Activated B cell treated with CpG ODN at 0.5 μM for 24 hours (primary cell): ENCODE data around the gene FLRT2. TPM values are rescaled to one million over a fixed set of nuclear protein-coding genes. Genes with fewer than 3 reads are reported as not detected.

Source experiments
- ATAC-seq: fragments of 200-7000 bp; cut with Tn5 transposase; one replicate; pipeline ENCODE4 v1.10.0; 2021; ENCODE audit warnings: low read depth, mild to moderate bottlenecking, moderate library complexity
- CTCF ChIA-PET: fragments of 350-600 bp; sonication (Branson Sonifier 250); formaldehyde crosslinking; loops from one replicate; lab custom pipeline; 2021; ENCODE audit warnings: antibody characterized with exemption; lab: Charles Lee
- POLR2A ChIA-PET: fragments of 350-600 bp; sonication (Branson Sonifier 250); formaldehyde crosslinking; loops from one replicate; lab custom pipeline; 2021; ENCODE audit warnings: antibody characterized with exemption; lab: Charles Lee
- DNase-seq: peaks from one replicate; pipeline ENCODE4 v3.0.0; 2022
- H3K27ac Mint-ChIP-seq: one replicate; pipeline ENCODE4 v1.8.0; 2020; ENCODE audit warnings: mixed read lengths
- H3K27me3 Mint-ChIP-seq: one replicate; pipeline ENCODE4 v1.8.0; 2021; ENCODE audit warnings: mixed read lengths
- H3K36me3 Mint-ChIP-seq: one replicate; pipeline ENCODE4 v1.8.0; 2021; ENCODE audit warnings: low read depth, mixed read lengths
- H3K4me1 Mint-ChIP-seq: one replicate; pipeline ENCODE4 v1.8.0; 2021; ENCODE audit warnings: mixed read lengths
- H3K4me3 Mint-ChIP-seq: one replicate; pipeline ENCODE4 v1.8.0; 2020; ENCODE audit warnings: mild to moderate bottlenecking, mixed read lengths
- H3K9me3 Mint-ChIP-seq: one replicate; pipeline ENCODE4 v1.8.0; 2020; ENCODE audit warnings: mixed read lengths
- CTCF ChIP-seq: fragments of 200-600 bp; IDR thresholded peaks from one replicate; pipeline ENCODE4 v1.8.0; 2022; ENCODE audit warnings: antibody characterized with exemption, mild to moderate bottlenecking
- intact Hi-C: fragments of 100-400 bp; cut with micrococcal nuclease; formaldehyde crosslinking; loops from one replicate; pipeline ENCODE4 v1.15.1; 2024
- total RNA-seq: library from RNA; stranded (reverse); gene quantifications from 2 replicates; pipeline ENCODE4 v1.2.3, GENCODE V29; 2022

FLRT2 gene
- total RNA-seq, 1 donor from 2014 or later = not detected

- intact Hi-C loops = no loop called here
- Mint-ChIP-seq H3K27me3 (no peaks in the 10 kb centered on the region), H3K9me3 (no peaks in the 10 kb centered on the region), H3K4me1 (no peaks in the 10 kb centered on the region), H3K36me3 (no peaks in the 10 kb centered on the region), H3K4me3 (no peak overlapping the region), H3K27ac (no peak overlapping the region)
- DNase-seq (no peak), ATAC-seq (no peak)
- ChIA-PET POLR2A (no interaction called here), CTCF (no interaction called here)
- no peak for TF ChIP-seq CTCF
These were observed 123.1 kb downstream of the FLRT2 start for GRCh38 chr14:85653029-85653428.

GRCh38 chr14:85660243-85660922, 130.4 kb downstream of the FLRT2 start:
- no peaks in the 10 kb centered on the region for H3K9me3 Mint-ChIP-seq
- DNase-seq (no peak), ATAC-seq (no peak)
- H3K36me3 Mint-ChIP-seq = no peaks in the 10 kb centered on the region
- no peaks in the 10 kb centered on the region for H3K27me3 Mint-ChIP-seq
- ChIA-PET POLR2A (no interaction called here), CTCF (no interaction called here)
- no peak for TF ChIP-seq CTCF
- intact Hi-C loops = no loop called here
- no peak overlapping the region for H3K4me3 Mint-ChIP-seq
- no peaks in the 10 kb centered on the region for H3K4me1 Mint-ChIP-seq
- no peak overlapping the region for H3K27ac Mint-ChIP-seq

GRCh38 chr14:85662096-85662495, 132.2 kb downstream of the FLRT2 start:
- no peaks in the 10 kb centered on the region for H3K36me3 Mint-ChIP-seq
- POLR2A ChIA-PET = no interaction called here
- no peak for DNase-seq
- no peaks in the 10 kb centered on the region for H3K4me1 Mint-ChIP-seq
- intact Hi-C loops = no loop called here
- no peaks in the 10 kb centered on the region for H3K27me3 Mint-ChIP-seq
- H3K4me3 Mint-ChIP-seq = no peak overlapping the region
- H3K27ac Mint-ChIP-seq = no peak overlapping the region
- no peak for TF ChIP-seq CTCF
- CTCF ChIA-PET = no interaction called here
- ATAC-seq = no peak
- no peaks in the 10 kb centered on the region for H3K9me3 Mint-ChIP-seq

- no peak for DNase-seq
- ATAC-seq = no peak
- ChIA-PET POLR2A (no interaction called here), CTCF (no interaction called here)
- H3K27ac Mint-ChIP-seq = no peak overlapping the region
- H3K27me3 Mint-ChIP-seq = no peaks in the 10 kb centered on the region
- intact Hi-C loops = no loop called here
- no peak overlapping the region for H3K4me3 Mint-ChIP-seq
- no peak for TF ChIP-seq CTCF
- no peaks in the 10 kb centered on the region for H3K9me3 Mint-ChIP-seq
- H3K36me3 Mint-ChIP-seq = no peaks in the 10 kb centered on the region
- H3K4me1 Mint-ChIP-seq = no peaks in the 10 kb centered on the region
These were observed 133.3 kb downstream of the FLRT2 start for GRCh38 chr14:85663256-85663655.

GRCh38 chr14:85663667-85664066, 133.7 kb downstream of the FLRT2 start:
- CTCF ChIA-PET = no interaction called here
- TF ChIP-seq CTCF = no peak
- intact Hi-C loops = no loop called here

More at GRCh38 chr14:85663667-85664066, 133.7 kb downstream of the FLRT2 start:
- POLR2A ChIA-PET = no interaction called here
- DNase-seq = no peak
- Mint-ChIP-seq H3K36me3 (no peaks in the 10 kb centered on the region), H3K27ac (no peak overlapping the region), H3K4me1 (no peaks in the 10 kb centered on the region), H3K27me3 (no peaks in the 10 kb centered on the region), H3K4me3 (no peak overlapping the region), H3K9me3 (no peaks in the 10 kb centered on the region)
- ATAC-seq = no peak
